HCT116 (cell line): Measurements from ENCODE around the gene NSF. TPM values are rescaled to one million over a fixed set of nuclear protein-coding genes. Genes with fewer than 3 reads are reported as not detected.

Experiments used
- ATAC-seq: fragments of 200-7000 bp; cut with Tn5 transposase; 2 replicates; pipeline ENCODE4 v1.9.1; 2020; ENCODE audit warnings: mild to moderate bottlenecking, moderate library complexity
- BruUV-seq: library from RNA; stranded (reverse); fragments of 400-500 nt; replicated peaks from 2 replicates; lab custom pipeline; 2021; lab: Mats Ljungman, UMichigan
- CTCF ChIA-PET: fragments of 300-600 bp; sonication (Branson Sonifier 250); formaldehyde crosslinking; loops from one replicate; lab custom pipeline; 2021; ENCODE audit warnings: antibody characterized with exemption; lab: Charles Lee
- POLR2A ChIA-PET: fragments of 300-600, 350-600 bp; sonication (Branson Sonifier 250); formaldehyde crosslinking; loops from one replicate; lab custom pipeline; 2021; ENCODE audit warnings: antibody characterized with exemption; lab: Charles Lee
- RAD21 ChIA-PET, 2 experiments: fragments of 300-600 bp; sonication (Branson Sonifier 250); formaldehyde crosslinking; loops; one replicate each; lab custom pipeline; 2023; ENCODE audit warnings: low total read pairs in 2 of 2; ENCODE audit not compliant: uncharacterized antibody in 2 of 2, unreplicated experiment in 2 of 2, low non-redundant PET in 1 of 2; lab: Charles Lee
- DNase-seq: peaks from one replicate; pipeline ENCODE4 v3.0.0-alpha.2; 2010; ENCODE audit warnings: low read depth, low spot score
- H2AFZ ChIP-seq: fragments of 200-600 bp; shearing (Covaris generic), sonication (generic); 2 replicates; pipeline ENCODE4 v1.6.1; 2017; ENCODE audit warnings: low read depth, mixed run types, mixed read lengths, antibody characterized with exemption, low read length; ENCODE audit not compliant: poor library complexity, severe bottlenecking
- H3K27ac ChIP-seq: 2 replicates; pipeline ENCODE4 v1.5.1; 2012; ENCODE audit warnings: low read depth, low read length
- H3K27me3 ChIP-seq: fragments of 200-600 bp; sonication (generic); 2 replicates; pipeline ENCODE4 v1.6.1; 2016; ENCODE audit warnings: mixed run types, low read length, mixed read lengths; ENCODE audit not compliant: insufficient read depth
- H3K36me3 ChIP-seq, 2 experiments: fragments of 200-500 bp in 1 of 2; fragments of 200-600 bp in 1 of 2; sonication (Bioruptor generic) in 1 of 2; sonication (generic) in 1 of 2; 2 replicates each; pipeline versions ENCODE4 v1.5.1 to v1.6.1; 2014 to 2016; ENCODE audit warnings: low read length in 2 of 2, inconsistent platforms in 1 of 2, mixed read lengths in 1 of 2, mixed run types in 1 of 2; ENCODE audit not compliant: insufficient read depth in 2 of 2, control insufficient read depth in 1 of 2
- H3K4me1 ChIP-seq, 2 experiments: fragments of 200-600 bp in 1 of 2; sonication (generic) in 1 of 2; 2 replicates each; pipeline versions ENCODE4 v1.5.1 to v1.6.1; 2012 to 2017; ENCODE audit warnings: low read length in 2 of 2, inconsistent platforms in 1 of 2, mild to moderate bottlenecking in 1 of 2, mixed read lengths in 1 of 2, mixed run types in 1 of 2, moderate library complexity in 1 of 2; ENCODE audit not compliant: insufficient read depth in 2 of 2, control insufficient read depth in 1 of 2
- H3K4me2 ChIP-seq: fragments of 200-600 bp; sonication (generic); 2 replicates; pipeline ENCODE4 v1.6.1; 2017; ENCODE audit warnings: mixed run types, low read length, mixed read lengths
- H3K4me3 ChIP-seq, 2 experiments: fragments of 200-600 bp in 1 of 2; sonication (generic) in 1 of 2; replicated peaks in 1 of 2; 2 replicates each; pipeline ENCODE4 v1.5.1; 2011 to 2016; ENCODE audit warnings: low read length in 2 of 2, control low read depth in 1 of 2, low read depth in 1 of 2, mild to moderate bottlenecking in 1 of 2, mixed read lengths in 1 of 2, mixed run types in 1 of 2
- H3K79me2 ChIP-seq: fragments of 200-600 bp; sonication (generic); 2 replicates; pipeline ENCODE4 v1.6.1; 2017; ENCODE audit warnings: mild to moderate bottlenecking, mixed run types, low read length, moderate library complexity, mixed read lengths; ENCODE audit not compliant: insufficient read depth
- H3K9ac ChIP-seq: fragments of 200-600 bp; sonication (generic); 2 replicates; pipeline ENCODE4 v1.6.1; 2016; ENCODE audit warnings: low read length, mixed read lengths
- H3K9me2 ChIP-seq: fragments of 200-600 bp; sonication (generic), shearing (Covaris generic); 2 replicates; pipeline ENCODE4 v1.6.1; 2017; ENCODE audit warnings: mixed run types, mild to moderate bottlenecking, moderate library complexity; ENCODE audit not compliant: insufficient read depth
- H3K9me3 ChIP-seq, 2 experiments: fragments of 200-500 bp in 1 of 2; fragments of 200-600 bp in 1 of 2; sonication (Bioruptor generic) in 1 of 2; sonication (generic) in 1 of 2; 2 replicates each; pipeline ENCODE4 v1.6.1; 2014 to 2017; ENCODE audit warnings: low read length in 2 of 2, mixed read lengths in 2 of 2, inconsistent platforms in 1 of 2, low read depth in 1 of 2, mild to moderate bottlenecking in 1 of 2, mixed run types in 1 of 2, moderate library complexity in 1 of 2; ENCODE audit not compliant: control insufficient read depth in 1 of 2, insufficient read depth in 1 of 2
- H4K20me1 ChIP-seq: fragments of 200-600 bp; sonication (generic), shearing (Covaris generic); 2 replicates; pipeline ENCODE4 v1.6.1; 2017; ENCODE audit warnings: mixed run types, mild to moderate bottlenecking, moderate library complexity; ENCODE audit not compliant: insufficient read depth
- ATF3 ChIP-seq: IDR thresholded peaks from 2 replicates; pipeline ENCODE4 v1.6.1; 2012
- CEBPB ChIP-seq: IDR thresholded peaks from 2 replicates; pipeline ENCODE4 v1.6.1; 2012; ENCODE audit warnings: low read depth
- CTCF ChIP-seq, 3 experiments: fragments of 200-600 bp in 1 of 3; sonication (generic) in 1 of 3; IDR thresholded peaks in 2 of 3; conservative IDR thresholded peaks in 1 of 3; 2 replicates each; pipeline ENCODE4 v1.5.1; 2012 to 2017; ENCODE audit warnings: low read depth in 2 of 3, low read length in 2 of 3, antibody characterized with exemption in 1 of 3, borderline replicate concordance in 1 of 3, control low read depth in 1 of 3, mild to moderate bottlenecking in 1 of 3, mixed read lengths in 1 of 3, mixed run types in 1 of 3, moderate library complexity in 1 of 3; ENCODE audit not compliant: insufficient read depth in 1 of 3
- EGR1 ChIP-seq: IDR thresholded peaks from 2 replicates; pipeline ENCODE4 v1.6.1; 2012; ENCODE audit warnings: low read depth
- ELF1 ChIP-seq: IDR thresholded peaks from 2 replicates; pipeline ENCODE4 v1.6.1; 2012; ENCODE audit warnings: low read depth, borderline replicate concordance
- EZH2 ChIP-seq: fragments of 200-600 bp; sonication (generic); IDR thresholded peaks from 2 replicates; pipeline ENCODE4 v1.6.1; 2017; ENCODE audit warnings: antibody characterized with exemption, mixed run types
- EZH2phosphoT487 ChIP-seq: fragments of 200-600 bp; IDR thresholded peaks from 2 replicates; pipeline ENCODE4 v1.6.1; 2018; ENCODE audit warnings: antibody characterized with exemption, borderline replicate concordance
- FOSL1 ChIP-seq: IDR thresholded peaks from 2 replicates; pipeline ENCODE4 v1.6.1; 2012; ENCODE audit warnings: low read depth
- JUND ChIP-seq: IDR thresholded peaks from 2 replicates; pipeline ENCODE4 v1.6.1; 2012
- MAX ChIP-seq: IDR thresholded peaks from 2 replicates; pipeline ENCODE4 v1.6.1; 2012
- POLR2AphosphoS5 ChIP-seq: IDR thresholded peaks from 2 replicates; pipeline ENCODE4 v1.6.1; 2011; ENCODE audit warnings: mild to moderate bottlenecking, low read depth, low read length, moderate library complexity
- REST ChIP-seq: IDR thresholded peaks from 2 replicates; pipeline ENCODE4 v1.6.1; 2012; ENCODE audit warnings: low read depth
- SIN3A ChIP-seq: IDR thresholded peaks from 2 replicates; pipeline ENCODE4 v1.6.1; 2012; ENCODE audit warnings: low read depth
- TCF7L2 ChIP-seq: IDR thresholded peaks from 2 replicates; pipeline ENCODE4 v1.7.0; 2011; ENCODE audit warnings: borderline replicate concordance, inconsistent platforms; ENCODE audit not compliant: insufficient read depth, insufficient read length; ENCODE audit errors: extremely low read depth
- YY1 ChIP-seq: IDR thresholded peaks from 2 replicates; pipeline ENCODE4 v1.6.1; 2011; ENCODE audit warnings: low read length, low read depth, moderate library complexity, mild to moderate bottlenecking; ENCODE audit not compliant: insufficient replicate concordance; ENCODE audit errors: extremely low read depth
- ZBTB33 ChIP-seq: IDR thresholded peaks from 2 replicates; pipeline ENCODE4 v1.6.1; 2011; ENCODE audit warnings: mild to moderate bottlenecking, low read length, moderate library complexity; ENCODE audit not compliant: insufficient replicate concordance; ENCODE audit errors: extremely low read depth
- ZFX ChIP-seq: fragments of 450-650 bp; IDR thresholded peaks from 2 replicates; pipeline ENCODE4 v1.6.1; 2017
- ZNF274 ChIP-seq: fragments of 200-500 bp; sonication (Bioruptor generic); IDR thresholded peaks from 2 replicates; pipeline ENCODE4 v1.6.1; 2014; ENCODE audit warnings: mild to moderate bottlenecking, low read depth, low read length, inconsistent platforms
- intact Hi-C: fragments of 100-400 bp; cut with micrococcal nuclease; formaldehyde crosslinking; loops from 2 replicates; pipeline ENCODE4 v1.10.0; 2022
- total RNA-seq: library from RNA; stranded (reverse); gene quantifications from one replicate; pipeline ENCODE4 v1.2.1, GENCODE V29; 2021; ENCODE audit not compliant: unreplicated experiment

The NSF gene
- total RNA-seq, 1 experiment from 2014 or later, result 61.1 TPM

- CTCF ChIA-PET, result no interaction called here
- Histone ChIP-seq H2AFZ (no peak overlapping the region), H3K9ac (no peak overlapping the region), H3K4me1 (peaks cover 23 to 31% of the 10 kb centered on the region in 2 experiments), H3K4me2 (no peak overlapping the region), H3K4me3 (no peak overlapping the region), H3K9me3 (peaks cover 3 to 10% of the 10 kb centered on the region in 2 experiments; a peak in 2 of 4 replicates), H3K9me2 (no peaks in the 10 kb centered on the region), H3K79me2 (no peaks in the 10 kb centered on the region), H4K20me1 (no peaks in the 10 kb centered on the region), H3K27ac (no peak overlapping the region), H3K36me3 (no peaks in the 10 kb centered on the region), H3K27me3 (no peaks in the 10 kb centered on the region)
- intact Hi-C loops, result no loop called here
- no peak for ATAC-seq
- RAD21 ChIA-PET, result no interaction called here
- no TSS peak for BruUV-seq
- POLR2A ChIA-PET, result no interaction called here
- DNase-seq, result no peak
- TF ChIP-seq CEBPB (no peak), REST (no peak), ELF1 (no peak), MAX (no peak), EZH2phosphoT487 (no peak), ZFX (no peak), TCF7L2 (no peak), ZBTB33 (no peak), JUND (no peak), POLR2AphosphoS5 (no peak), CTCF (IDR thresholded peaks at IDR 0.05 in 2 of 3, conservative IDR thresholded peaks at IDR 0.05 in 1 of 3; ENCODE audit: borderline replicate concordance in 1 of 3, insufficient read depth in 1 of 3, low read depth in 2 of 3, low read length in 2 of 3) (no peak), ZNF274 (no peak), ATF3 (no peak), EGR1 (no peak), YY1 (no peak), SIN3A (no peak), FOSL1 (no peak), EZH2 (no peak)
Measured at GRCh38 chr17:46793541-46793940, 203.1 kb downstream of the NSF start.
